B cell (primary cell): ENCODE measurements around the gene TTF2. TPM values are rescaled to one million over a fixed set of nuclear protein-coding genes. Genes with fewer than 3 reads are reported as not detected.
"Not testable (repeated sequence)": the region's sequence is repeated elsewhere in the genome, so short reads cannot be mapped to it uniquely, and the experiment has no call there.

ENCODE experiments used
- ATAC-seq: fragments of 200-7000 bp; cut with Tn5 transposase; one replicate; pipeline ENCODE4 v1.10.0; 2021; ENCODE audit warnings: low read depth, mild to moderate bottlenecking, moderate number of reproducible peaks, moderate library complexity
- CTCF ChIA-PET: fragments of 350-600 bp; sonication (Branson Sonifier 250); formaldehyde crosslinking; loops from one replicate; lab custom pipeline; 2021; ENCODE audit warnings: antibody characterized with exemption, inconsistent platforms; lab: Charles Lee
- POLR2A ChIA-PET: fragments of 350-600 bp; sonication (Branson Sonifier 250); formaldehyde crosslinking; loops from one replicate; lab custom pipeline; 2021; ENCODE audit warnings: antibody characterized with exemption; lab: Charles Lee
- DNase-seq: peaks from one replicate; pipeline ENCODE4 v3.0.0; 2013
- H2AFZ ChIP-seq: 2 replicates; pipeline ENCODE4 v1.6.1; 2012; ENCODE audit warnings: mild to moderate bottlenecking, low read depth, low read length; ENCODE audit not compliant: insufficient read depth, poor library complexity, severe bottlenecking
- H3K27ac ChIP-seq, 2 donors: 1 replicate in 1 of 2; 2 replicates in 1 of 2; pipeline ENCODE4 v1.5.1; 2012 to 2013; ENCODE audit warnings: low read length in 2 of 2, mild to moderate bottlenecking in 2 of 2, moderate library complexity in 1 of 2
- H3K27me3 ChIP-seq, 4 experiments: fragments of 200-600 bp in 1 of 4; sonication (generic) in 1 of 4; replicated peaks in 1 of 4; 1 replicate in 2 of 4; 2 replicates in 2 of 4; pipeline versions ENCODE4 v1.6.1 to v1.7.0; 2013 to 2016; ENCODE audit warnings: low read length in 3 of 4, mild to moderate bottlenecking in 2 of 4, mixed read lengths in 1 of 4, moderate library complexity in 1 of 4; ENCODE audit not compliant: insufficient read depth in 4 of 4, control insufficient read depth in 3 of 4; ENCODE audit errors: control extremely low read depth in 1 of 4
- H3K36me3 ChIP-seq, 2 experiments: replicated peaks in 1 of 2; 1 replicate in 1 of 2; 2 replicates in 1 of 2; pipeline versions ENCODE4 v1.6.1 to v1.7.1; 2013; ENCODE audit warnings: low read length in 1 of 2; ENCODE audit not compliant: insufficient read depth in 2 of 2, control insufficient read depth in 1 of 2; ENCODE audit errors: control extremely low read depth in 1 of 2, extremely low read depth in 1 of 2
- H3K4me1 ChIP-seq, 2 donors: fragments of 200-600 bp in 1 of 2; sonication (generic) in 1 of 2; 1 replicate in 1 of 2; 2 replicates in 1 of 2; pipeline versions ENCODE4 v1.5.1 to v1.6.1; 2013 to 2017; ENCODE audit warnings: low read length in 2 of 2; ENCODE audit not compliant: control insufficient read depth in 2 of 2, insufficient read depth in 2 of 2
- H3K4me2 ChIP-seq: replicated peaks from 2 replicates; pipeline ENCODE3; 2012; ENCODE audit warnings: mild to moderate bottlenecking, low read depth, low read length; ENCODE audit not compliant: poor library complexity, severe bottlenecking
- H3K4me3 ChIP-seq, 5 experiments: fragments of 200-600 bp in 1 of 5; sonication (generic) in 1 of 5; 1 replicate in 3 of 5; 2 replicates in 2 of 5; pipeline versions ENCODE4 v1.5.1 to v1.7.0; 2011 to 2016; ENCODE audit warnings: low read length in 4 of 5, mild to moderate bottlenecking in 4 of 5, low read depth in 2 of 5, control low read depth in 1 of 5, moderate library complexity in 1 of 5; ENCODE audit not compliant: insufficient read depth in 1 of 5; ENCODE audit errors: control extremely low read depth in 1 of 5, extremely low read depth in 1 of 5
- H3K79me2 ChIP-seq: fragments of 200-600 bp; sonication (generic); one replicate; pipeline ENCODE4 v1.6.0; 2016; ENCODE audit warnings: low read length; ENCODE audit not compliant: control insufficient read depth, insufficient read depth
- H3K9ac ChIP-seq: fragments of 200-600 bp; sonication (generic); 2 replicates; pipeline ENCODE4 v1.6.1; 2017; ENCODE audit warnings: mild to moderate bottlenecking, low read length, moderate library complexity
- H3K9me3 ChIP-seq, 3 donors: one replicate each; pipeline versions ENCODE4 v1.6.1 to v1.7.1; 2013; ENCODE audit warnings: low read length in 2 of 3; ENCODE audit not compliant: control insufficient read depth in 2 of 3, insufficient read depth in 1 of 3; ENCODE audit errors: control extremely low read depth in 1 of 3
- H4K20me1 ChIP-seq: 2 replicates; pipeline ENCODE4 v1.6.0; 2012; ENCODE audit warnings: mild to moderate bottlenecking, low read length; ENCODE audit not compliant: insufficient read depth, control insufficient read depth, poor library complexity, severe bottlenecking
- H3K27ac Mint-ChIP-seq: one replicate; pipeline ENCODE4 v1.8.0; 2021; ENCODE audit warnings: mixed read lengths
- H3K27me3 Mint-ChIP-seq: one replicate; pipeline ENCODE4 v1.8.0; 2021; ENCODE audit warnings: mixed read lengths
- H3K4me1 Mint-ChIP-seq: one replicate; pipeline ENCODE4 v1.8.0; 2021; ENCODE audit warnings: mixed read lengths
- H3K4me3 Mint-ChIP-seq: one replicate; pipeline ENCODE4 v1.8.0; 2021; ENCODE audit warnings: mixed read lengths
- H3K9me3 Mint-ChIP-seq: one replicate; pipeline ENCODE4 v1.8.0; 2022; ENCODE audit warnings: mixed read lengths; ENCODE audit not compliant: insufficient read depth
- CTCF ChIP-seq: fragments of 200-600 bp; IDR thresholded peaks from one replicate; pipeline ENCODE4 v1.8.0; 2022; ENCODE audit warnings: antibody characterized with exemption, mild to moderate bottlenecking
- EZH2 ChIP-seq: IDR thresholded peaks from 2 replicates; pipeline ENCODE4 v1.6.1; 2012; ENCODE audit warnings: borderline replicate concordance, low read depth, mild to moderate bottlenecking, moderate library complexity, low read length; ENCODE audit not compliant: insufficient read depth, poor library complexity, severe bottlenecking
- WGBS: methylation state at CpG from one replicate; pipeline ENCODE4 v1.1.5; 2013; ENCODE audit warnings: missing lambda C conversion rate; ENCODE audit not compliant: insufficient coverage; 5-methylcytosine and 5-hydroxymethylcytosine counted together
- intact Hi-C: fragments of 100-400 bp; cut with micrococcal nuclease; formaldehyde crosslinking; loops from one replicate; pipeline ENCODE4 v1.10.0; 2022
- polyA plus RNA-seq: library from polyadenylated mRNA; depleted of rRNA; stranded (reverse); fragments of >200 nt; gene quantifications from 2 replicates; pipeline ENCODE4 v1.2.3, GENCODE V29; 2012
- total RNA-seq, 2 donors: library from RNA; stranded (reverse); fragments of 120-200 nt in 1 of 2; gene quantifications; 1 replicate in 1 of 2; 2 replicates in 1 of 2; pipeline versions ENCODE4 v1.2.3 to v1.2.4, GENCODE V29; 2013 to 2022

The TTF2 gene
- total and polyA plus RNA-seq, 2 donors (not counting 1 experiment from before 2014, with no cell fraction given) = 11.3 to 28.9 TPM

- H3K27me3 Mint-ChIP-seq = no peaks in the 10 kb centered on the region
- TF ChIP-seq EZH2 = no peak
- no peak for TF ChIP-seq CTCF
- Histone ChIP-seq H3K4me1 (peaks cover 9 to 14% of the 10 kb centered on the region in 2 donors), H3K9ac (no peak overlapping the region), H3K36me3 (no peaks in the 10 kb centered on the region), H4K20me1 (no peaks in the 10 kb centered on the region), H3K27ac (no peak overlapping the region), H3K4me3 (no peak overlapping the region), H3K4me2 (no peak overlapping the region), H2AFZ (no peak overlapping the region), H3K9me3 (no peaks in the 10 kb centered on the region), H3K27me3 (no peaks in the 10 kb centered on the region), H3K79me2 (no peaks in the 10 kb centered on the region)
- peaks cover 9% of the 10 kb centered on the region for H3K4me1 Mint-ChIP-seq
- no peaks in the 10 kb centered on the region for H3K9me3 Mint-ChIP-seq
- ChIA-PET CTCF (no interaction called here), POLR2A (no interaction called here)
- ATAC-seq (no peak), DNase-seq (no peak)
- no peak overlapping the region for H3K27ac Mint-ChIP-seq
- intact Hi-C loops = no loop called here
- 86% methylated on average over 1 of the region's 2 CpGs for WGBS
- no peak overlapping the region for H3K4me3 Mint-ChIP-seq
These were observed 57.6 kb downstream of the TTF2 start for GRCh38 chr1:117117697-117118096.

GRCh38 chr1:117118137-117118536, 58.0 kb downstream of the TTF2 start:
- no peak for DNase-seq
- Mint-ChIP-seq H3K4me1 (peaks cover 10% of the 10 kb centered on the region), H3K27ac (no peak overlapping the region), H3K4me3 (no peak overlapping the region), H3K9me3 (no peaks in the 10 kb centered on the region), H3K27me3 (no peaks in the 10 kb centered on the region)
- Histone ChIP-seq H3K9me3 (no peaks in the 10 kb centered on the region), H3K4me2 (no peak overlapping the region), H4K20me1 (no peaks in the 10 kb centered on the region), H3K9ac (no peak overlapping the region), H3K79me2 (no peaks in the 10 kb centered on the region), H3K4me3 (no peak overlapping the region), H3K4me1 (peaks cover 9 to 15% of the 10 kb centered on the region in 2 donors), H3K27me3 (no peaks in the 10 kb centered on the region), H3K36me3 (no peaks in the 10 kb centered on the region), H2AFZ (no peak overlapping the region), H3K27ac (no peak overlapping the region)
- no peak for ATAC-seq
- CTCF ChIA-PET = no interaction called here
- TF ChIP-seq EZH2 (no peak), CTCF (no peak)
- intact Hi-C loops = no loop called here
- POLR2A ChIA-PET = no interaction called here
- 96% methylated on average over 12 of the region's 12 CpGs for WGBS

- H3K9me3 Mint-ChIP-seq, H3K27me3 Mint-ChIP-seq, H3K4me3 Mint-ChIP-seq, intact Hi-C loops, H4K20me1 ChIP-seq, H3K27me3 ChIP-seq, H3K9me3 ChIP-seq, ATAC-seq, DNase-seq, H3K27ac ChIP-seq, H3K4me2 ChIP-seq, H3K27ac Mint-ChIP-seq, H3K9ac ChIP-seq, H3K4me3 ChIP-seq, H3K36me3 ChIP-seq, H3K79me2 ChIP-seq, H2AFZ ChIP-seq: not testable (repeated sequence)
- CTCF ChIA-PET = interaction anchor here (1.4 to 2.3 kb wide), 2 partner anchors 9 to 59 kb away, joined by 3 to 18 read pairs; partner anchors contain the start of gene TTF2
- peaks cover 9 to 15% of the 10 kb centered on the region in 2 donors for H3K4me1 ChIP-seq
- POLR2A ChIA-PET = interaction anchor here (0.6 kb wide), 1 partner anchor 64 kb away, joined by 6 read pairs; no protein-coding TSS in a partner anchor
- H3K4me1 Mint-ChIP-seq = peaks cover 10% of the 10 kb centered on the region
- 100% methylated on average over 2 of the region's 10 CpGs for WGBS
These were observed 59.0 kb downstream of the TTF2 start for GRCh38 chr1:117119144-117119543.
